Activated CD8-positive, alpha-beta T cell treated with anti-CD3 and anti-CD28 coated beads for 36 hours (primary cell): Measurements from ENCODE around the gene NDUFS5. TPM values are rescaled to one million over a fixed set of nuclear protein-coding genes. Genes with fewer than 3 reads are reported as not detected.
"Not testable (repeated sequence)": the region's sequence is repeated elsewhere in the genome, so short reads cannot be mapped to it uniquely, and the experiment has no call there.

Experiments used
- ATAC-seq: fragments of 200-7000 bp; cut with Tn5 transposase; one replicate; pipeline ENCODE4 v1.10.0; 2021; ENCODE audit warnings: mild to moderate bottlenecking, moderate library complexity
- CTCF ChIA-PET: fragments of 350-600 bp; sonication (Branson Sonifier 250); formaldehyde crosslinking; loops from one replicate; lab custom pipeline; 2021; ENCODE audit warnings: antibody characterized with exemption; lab: Charles Lee
- POLR2A ChIA-PET: fragments of 350-600 bp; sonication (Branson Sonifier 250); formaldehyde crosslinking; loops from one replicate; lab custom pipeline; 2021; ENCODE audit warnings: antibody characterized with exemption; lab: Charles Lee
- DNase-seq: peaks from one replicate; pipeline ENCODE4 v3.0.0-alpha.2; 2020
- H3K27ac Mint-ChIP-seq: one replicate; pipeline ENCODE4 v1.8.0; 2021; ENCODE audit warnings: mild to moderate bottlenecking, mixed read lengths
- H3K27me3 Mint-ChIP-seq: one replicate; pipeline ENCODE4 v1.8.0; 2021; ENCODE audit warnings: mixed read lengths
- H3K36me3 Mint-ChIP-seq: one replicate; pipeline ENCODE4 v1.8.0; 2021; ENCODE audit warnings: low read depth, mixed read lengths
- H3K4me1 Mint-ChIP-seq: one replicate; pipeline ENCODE4 v1.8.0; 2021; ENCODE audit warnings: low read depth, mixed read lengths
- H3K4me3 Mint-ChIP-seq: one replicate; pipeline ENCODE4 v1.8.0; 2021; ENCODE audit warnings: mild to moderate bottlenecking, moderate library complexity, mixed read lengths
- H3K9me3 Mint-ChIP-seq: one replicate; pipeline ENCODE4 v1.8.0; 2021; ENCODE audit warnings: mixed read lengths
- CTCF ChIP-seq: fragments of 200-600 bp; IDR thresholded peaks from one replicate; pipeline ENCODE4 v1.8.0; 2022; ENCODE audit warnings: antibody characterized with exemption, mild to moderate bottlenecking
- intact Hi-C: fragments of 100-400 bp; cut with micrococcal nuclease; formaldehyde crosslinking; loops from one replicate; pipeline ENCODE4 v1.10.0; 2022
- total RNA-seq, 2 experiments: library from RNA; stranded (reverse); gene quantifications; one replicate each; pipeline ENCODE4 v1.2.3, GENCODE V29; 2021

The NDUFS5 gene
- total RNA-seq, 2 experiments from 2014 or later = 153 to 178 TPM

- TF ChIP-seq CTCF = no peak
- ATAC-seq (no peak), DNase-seq (no peak)
- Mint-ChIP-seq H3K4me3 (no peak overlapping the region), H3K27me3 (no peaks in the 10 kb centered on the region), H3K4me1 (no peaks in the 10 kb centered on the region), H3K36me3 (peaks cover 3% of the 10 kb centered on the region), H3K27ac (no peak overlapping the region), H3K9me3 (no peaks in the 10 kb centered on the region)
- ChIA-PET POLR2A (no interaction called here), CTCF (no interaction called here)
- intact Hi-C loops = no loop called here
Measured at GRCh38 chr1:39017266-39017665, 8.9 kb upstream of the NDUFS5 start.

GRCh38 chr1:39020494-39020893 lies 5.7 kb upstream of the NDUFS5 start:
- H3K4me3 Mint-ChIP-seq, CTCF ChIA-PET, H3K36me3 Mint-ChIP-seq, H3K9me3 Mint-ChIP-seq, H3K27ac Mint-ChIP-seq, POLR2A ChIA-PET, intact Hi-C loops, ATAC-seq, DNase-seq, H3K4me1 Mint-ChIP-seq, H3K27me3 Mint-ChIP-seq: not testable (repeated sequence)

GRCh38 chr1:39021426-39021825 lies 4.7 kb upstream of the NDUFS5 start:
- no peak for TF ChIP-seq CTCF
- CTCF ChIA-PET = no interaction called here
- intact Hi-C loops = no loop called here
- no peak overlapping the region for H3K27ac Mint-ChIP-seq
- H3K4me3 Mint-ChIP-seq = no peak overlapping the region
- no peak for DNase-seq
- no peaks in the 10 kb centered on the region for H3K9me3 Mint-ChIP-seq
- POLR2A ChIA-PET = no interaction called here
- H3K27me3 Mint-ChIP-seq = no peaks in the 10 kb centered on the region
- ATAC-seq = no peak
- H3K4me1 Mint-ChIP-seq = peaks cover 9% of the 10 kb centered on the region
- H3K36me3 Mint-ChIP-seq = no peaks in the 10 kb centered on the region

- H3K27ac Mint-ChIP-seq = no peak overlapping the region
- H3K4me3 Mint-ChIP-seq = no peak overlapping the region
- no peaks in the 10 kb centered on the region for H3K27me3 Mint-ChIP-seq
- TF ChIP-seq CTCF = no peak
- intact Hi-C loops = no loop called here
- H3K9me3 Mint-ChIP-seq = no peaks in the 10 kb centered on the region
- POLR2A ChIA-PET = no interaction called here
- CTCF ChIA-PET = no interaction called here
- H3K4me1 Mint-ChIP-seq = peaks cover 11% of the 10 kb centered on the region
- DNase-seq (no peak), ATAC-seq (no peak)
- peaks cover 4% of the 10 kb centered on the region for H3K36me3 Mint-ChIP-seq
Measured at GRCh38 chr1:39023140-39023539, 3.0 kb upstream of the NDUFS5 start.

GRCh38 chr1:39026866-39027507 lies 837 bp downstream of the NDUFS5 start:
- no peak for TF ChIP-seq CTCF
- H3K4me3 Mint-ChIP-seq = peak overlapping the region; percentile 88
- H3K9me3 Mint-ChIP-seq = no peaks in the 10 kb centered on the region
- ChIA-PET POLR2A (interaction anchor here (0.8 to 2.6 kb wide), 9 partner anchors 10 to 468 kb away, joined by 3 to 9 read pairs (median 3); partner anchors contain the start of genes AKIRIN1 and MYCBP), CTCF (interaction anchor here (0.8 to 1.6 kb wide), 6 partner anchors 13 to 232 kb away, joined by 3 to 7 read pairs (median 4); no protein-coding TSS in a partner anchor)
- intact Hi-C loops = no loop called here
- ATAC-seq = no peak
- H3K27ac Mint-ChIP-seq = peak overlapping the region; percentile 91
- no peaks in the 10 kb centered on the region for H3K27me3 Mint-ChIP-seq
- H3K4me1 Mint-ChIP-seq = peaks cover 28% of the 10 kb centered on the region
- H3K36me3 Mint-ChIP-seq = peaks cover 24% of the 10 kb centered on the region
- peak; percentile 4 for DNase-seq
